ENCODE results near the gene CYFIP1. TPM values are rescaled to one million over a fixed set of nuclear protein-coding genes. Genes with fewer than 3 reads are reported as not detected.
A peak's percentile ranks its signal among the peaks of the same experiment; 100 is the strongest.

Gene CYFIP1
- total RNA-seq, 1 donor = 107 TPM

DNA sequence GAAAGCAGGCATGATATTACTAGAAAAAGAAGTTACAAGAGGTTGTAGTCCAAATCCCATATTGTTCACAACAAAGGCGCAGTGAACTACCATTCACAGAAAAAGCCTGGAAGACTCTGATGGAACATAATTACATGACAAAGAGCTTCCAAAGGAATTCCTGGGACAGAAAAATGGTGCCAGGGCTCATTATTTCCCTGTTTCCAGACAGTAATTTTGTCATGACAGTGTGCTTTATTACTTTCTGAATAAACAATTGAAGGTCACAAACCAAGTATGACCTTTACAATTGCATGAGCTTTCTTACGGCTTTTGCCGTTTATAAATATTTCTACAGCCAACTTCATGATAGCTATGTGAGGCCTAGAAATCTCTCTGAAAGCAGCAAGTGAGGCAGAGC, 61.0 kb downstream of the CYFIP1 start:
- H3K36me3 ChIP-seq (ENCODE audit: insufficient read depth, low read length) = peaks cover 34% of the 10 kb centered on the region
- no peak overlapping the region for H3K4me3 ChIP-seq (ENCODE audit: insufficient read depth, low read length)
- DNase-seq (ENCODE audit: insufficient read length, low spot score, missing footprints) = no peak
- peaks cover 4% of the 10 kb centered on the region for H4K20me1 ChIP-seq (ENCODE audit: insufficient read depth, low read length)
- H2AFZ ChIP-seq (ENCODE audit: low read length) = no peak overlapping the region
- H3K27me3 ChIP-seq (ENCODE audit: insufficient read depth, low read length) = no peaks in the 10 kb centered on the region
- no peak overlapping the region for H3K27ac ChIP-seq (ENCODE audit: low read depth, low read length)
- TF ChIP-seq, protein P1, sequence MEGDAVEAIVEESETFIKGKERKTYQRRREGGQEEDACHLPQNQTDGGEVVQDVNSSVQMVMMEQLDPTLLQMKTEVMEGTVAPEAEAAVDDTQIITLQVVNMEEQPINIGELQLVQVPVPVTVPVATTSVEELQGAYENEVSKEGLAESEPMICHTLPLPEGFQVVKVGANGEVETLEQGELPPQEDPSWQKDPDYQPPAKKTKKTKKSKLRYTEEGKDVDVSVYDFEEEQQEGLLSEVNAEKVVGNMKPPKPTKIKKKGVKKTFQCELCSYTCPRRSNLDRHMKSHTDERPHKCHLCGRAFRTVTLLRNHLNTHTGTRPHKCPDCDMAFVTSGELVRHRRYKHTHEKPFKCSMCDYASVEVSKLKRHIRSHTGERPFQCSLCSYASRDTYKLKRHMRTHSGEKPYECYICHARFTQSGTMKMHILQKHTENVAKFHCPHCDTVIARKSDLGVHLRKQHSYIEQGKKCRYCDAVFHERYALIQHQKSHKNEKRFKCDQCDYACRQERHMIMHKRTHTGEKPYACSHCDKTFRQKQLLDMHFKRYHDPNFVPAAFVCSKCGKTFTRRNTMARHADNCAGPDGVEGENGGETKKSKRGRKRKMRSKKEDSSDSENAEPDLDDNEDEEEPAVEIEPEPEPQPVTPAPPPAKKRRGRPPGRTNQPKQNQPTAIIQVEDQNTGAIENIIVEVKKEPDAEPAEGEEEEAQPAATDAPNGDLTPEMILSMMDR (IDR thresholded peaks at IDR 0.05; ENCODE audit: extremely low read depth, low read depth, low read length) = no peak
- H3K79me2 ChIP-seq (ENCODE audit: insufficient read depth, low read length) = no peaks in the 10 kb centered on the region
- H3K9me3 ChIP-seq (ENCODE audit: low read depth, low read length) = no peaks in the 10 kb centered on the region
- no peaks in the 10 kb centered on the region for H3K4me1 ChIP-seq (ENCODE audit: insufficient read depth, low read length)
- H3K4me2 ChIP-seq (ENCODE audit: insufficient read depth, low read length) = no peak overlapping the region

- Histone ChIP-seq H3K4me1 (ENCODE audit: insufficient read depth, low read length) (no peaks in the 10 kb centered on the region), H3K4me2 (ENCODE audit: insufficient read depth, low read length) (no peak overlapping the region), H3K79me2 (ENCODE audit: insufficient read depth, low read length) (no peaks in the 10 kb centered on the region), H2AFZ (ENCODE audit: low read length) (no peak overlapping the region), H3K36me3 (ENCODE audit: insufficient read depth, low read length) (peaks cover 37% of the 10 kb centered on the region), H4K20me1 (ENCODE audit: insufficient read depth, low read length) (peaks cover 4% of the 10 kb centered on the region), H3K27me3 (ENCODE audit: insufficient read depth, low read length) (no peaks in the 10 kb centered on the region), H3K9me3 (ENCODE audit: low read depth, low read length) (no peaks in the 10 kb centered on the region), H3K27ac (ENCODE audit: low read depth, low read length) (no peak overlapping the region), H3K4me3 (ENCODE audit: insufficient read depth, low read length) (no peak overlapping the region)
- no peak for DNase-seq (ENCODE audit: insufficient read length, low spot score, missing footprints)
- TF ChIP-seq, protein P1 (IDR thresholded peaks at IDR 0.05; ENCODE audit: extremely low read depth, low read depth, low read length) = no peak
Measured at GRCh38 chr15:22918596-22919140, 61.5 kb downstream of the CYFIP1 start.

- no peaks in the 10 kb centered on the region for H3K27me3 ChIP-seq (ENCODE audit: insufficient read depth, low read length)
- peaks cover 4% of the 10 kb centered on the region for H4K20me1 ChIP-seq (ENCODE audit: insufficient read depth, low read length)
- no peak overlapping the region for H3K4me2 ChIP-seq (ENCODE audit: insufficient read depth, low read length)
- H3K36me3 ChIP-seq (ENCODE audit: insufficient read depth, low read length) = peaks cover 39% of the 10 kb centered on the region
- TF ChIP-seq, protein P1 (IDR thresholded peaks at IDR 0.05; ENCODE audit: extremely low read depth, low read depth, low read length) = no peak
- H2AFZ ChIP-seq (ENCODE audit: low read length) = no peak overlapping the region
- H3K79me2 ChIP-seq (ENCODE audit: insufficient read depth, low read length) = no peaks in the 10 kb centered on the region
- H3K27ac ChIP-seq (ENCODE audit: low read depth, low read length) = no peak overlapping the region
- peak; percentile 93 for DNase-seq (ENCODE audit: insufficient read length, low spot score, missing footprints)
- no peaks in the 10 kb centered on the region for H3K4me1 ChIP-seq (ENCODE audit: insufficient read depth, low read length)
- no peak overlapping the region for H3K4me3 ChIP-seq (ENCODE audit: insufficient read depth, low read length)
- H3K9me3 ChIP-seq (ENCODE audit: low read depth, low read length) = no peaks in the 10 kb centered on the region
Measured at GRCh38 chr15:22918056-22918455, 62.1 kb downstream of the CYFIP1 start.

DNA sequence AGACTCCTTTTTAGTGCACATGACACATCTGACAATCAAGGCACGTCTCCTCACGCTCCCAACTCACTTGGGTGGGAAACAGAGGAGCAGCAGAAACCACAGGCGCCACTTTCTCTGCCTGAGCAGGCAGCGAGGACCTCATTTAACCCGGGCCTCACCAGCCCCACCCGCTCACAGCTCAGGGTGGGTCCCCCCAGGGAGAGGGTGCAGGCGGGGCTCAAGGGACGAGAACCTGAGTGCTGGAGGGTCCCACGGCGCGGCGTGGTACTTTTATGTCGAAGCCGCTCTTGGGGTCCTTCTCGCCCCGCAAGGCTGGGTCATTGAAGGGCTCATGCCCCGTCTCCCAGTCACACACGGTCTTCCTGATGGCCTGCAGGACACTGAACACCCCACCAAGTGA, 62.6 kb downstream of the CYFIP1 start:
- H3K36me3 ChIP-seq (ENCODE audit: insufficient read depth, low read length) = peaks cover 41% of the 10 kb centered on the region
- DNase-seq (ENCODE audit: insufficient read length, low spot score, missing footprints) = no peak
- H3K27ac ChIP-seq (ENCODE audit: low read depth, low read length) = no peak overlapping the region
- H3K79me2 ChIP-seq (ENCODE audit: insufficient read depth, low read length) = no peaks in the 10 kb centered on the region
- H3K4me1 ChIP-seq (ENCODE audit: insufficient read depth, low read length) = no peaks in the 10 kb centered on the region
- H4K20me1 ChIP-seq (ENCODE audit: insufficient read depth, low read length) = peaks cover 4% of the 10 kb centered on the region
- no peak overlapping the region for H3K4me3 ChIP-seq (ENCODE audit: insufficient read depth, low read length)
- H2AFZ ChIP-seq (ENCODE audit: low read length) = no peak overlapping the region
- no peaks in the 10 kb centered on the region for H3K9me3 ChIP-seq (ENCODE audit: low read depth, low read length)
- H3K4me2 ChIP-seq (ENCODE audit: insufficient read depth, low read length) = no peak overlapping the region
- TF ChIP-seq, protein P1 (IDR thresholded peaks at IDR 0.05; ENCODE audit: extremely low read depth, low read depth, low read length) = no peak
- H3K27me3 ChIP-seq (ENCODE audit: insufficient read depth, low read length) = no peaks in the 10 kb centered on the region

All from osteoblast (primary cell).